ENCODE results near the gene LCP1. TPM values are rescaled to one million over a fixed set of nuclear protein-coding genes. Genes with fewer than 3 reads are reported as not detected.

LCP1 gene
- total RNA-seq, 2 experiments from 2014 or later: 965 to 1,009 TPM

GRCh38 chr13:46145950-46146349 lies 36.0 kb downstream of the LCP1 start:
- peaks cover 12% of the 10 kb centered on the region for H3K4me1 Mint-ChIP-seq
- no peak for DNase-seq
- ATAC-seq (ENCODE audit: low read depth): no peak
- POLR2A ChIA-PET: no interaction called here
- H3K4me3 Mint-ChIP-seq: no peak overlapping the region
- H3K27me3 Mint-ChIP-seq: no peaks in the 10 kb centered on the region
- no peaks in the 10 kb centered on the region for H3K9me3 Mint-ChIP-seq
- H3K27ac Mint-ChIP-seq: no peak overlapping the region
- peaks cover 48% of the 10 kb centered on the region for H3K36me3 Mint-ChIP-seq

DNA sequence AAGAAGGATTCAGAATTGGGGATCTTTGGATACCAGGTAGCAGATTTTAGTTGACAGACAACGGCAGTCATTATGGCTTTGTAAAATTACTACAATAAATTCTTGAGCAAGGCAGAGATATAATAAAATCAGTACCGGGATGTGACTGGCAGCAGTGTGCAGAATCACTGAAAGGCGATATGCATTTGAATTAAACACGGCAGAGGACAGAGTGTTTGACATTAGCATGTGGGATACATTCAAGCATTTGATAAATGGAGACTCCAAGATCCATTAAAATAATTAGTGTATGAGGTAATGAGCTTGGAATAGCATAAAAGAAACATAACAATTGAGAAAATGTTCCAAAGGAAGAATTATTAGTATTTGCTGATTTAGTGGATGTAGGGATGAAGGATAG lies 36.8 kb downstream of the LCP1 start:
- no peak for ATAC-seq (ENCODE audit: low read depth)
- no peak overlapping the region for H3K4me3 Mint-ChIP-seq
- no peaks in the 10 kb centered on the region for H3K9me3 Mint-ChIP-seq
- H3K4me1 Mint-ChIP-seq: peaks cover 7% of the 10 kb centered on the region
- H3K27me3 Mint-ChIP-seq: no peaks in the 10 kb centered on the region
- H3K27ac Mint-ChIP-seq: no peak overlapping the region
- POLR2A ChIA-PET: interaction anchor here (1.1 kb wide), 1 partner anchor 10 kb away, joined by 5 read pairs; no protein-coding TSS in a partner anchor
- no peak for DNase-seq
- peaks cover 43% of the 10 kb centered on the region for H3K36me3 Mint-ChIP-seq

GRCh38 chr13:46143184-46143701 lies 38.7 kb downstream of the LCP1 start:
- no peaks in the 10 kb centered on the region for H3K9me3 Mint-ChIP-seq
- no peak for ATAC-seq (ENCODE audit: low read depth)
- POLR2A ChIA-PET: interaction anchor here (0.7 kb wide), 1 partner anchor 12 kb away, joined by 3 read pairs; no protein-coding TSS in a partner anchor
- no peak overlapping the region for H3K4me3 Mint-ChIP-seq
- no peaks in the 10 kb centered on the region for H3K27me3 Mint-ChIP-seq
- no peak overlapping the region for H3K27ac Mint-ChIP-seq
- peaks cover 42% of the 10 kb centered on the region for H3K36me3 Mint-ChIP-seq
- no peak for DNase-seq
- peaks cover 7% of the 10 kb centered on the region for H3K4me1 Mint-ChIP-seq

DNA sequence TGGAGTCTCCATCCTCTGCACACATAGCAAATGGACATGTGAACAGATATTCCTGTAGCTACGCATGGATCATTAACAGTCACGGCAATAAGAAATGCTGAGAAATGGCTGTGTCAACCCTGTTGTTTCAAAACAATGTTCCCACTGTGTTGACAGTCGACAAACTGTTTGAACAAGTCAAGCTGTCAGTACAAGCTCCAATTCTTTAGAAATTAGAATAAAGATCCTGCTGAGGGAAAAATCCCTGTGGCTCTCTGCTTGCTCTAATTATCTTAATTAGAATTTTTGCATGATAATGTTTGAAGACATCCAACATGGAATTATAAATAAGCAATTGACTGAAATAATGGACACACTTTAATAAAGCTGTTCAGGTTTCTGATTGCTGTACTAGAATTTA lies 39.2 kb downstream of the LCP1 start:
- no peak for DNase-seq
- peaks cover 43% of the 10 kb centered on the region for H3K36me3 Mint-ChIP-seq
- no peaks in the 10 kb centered on the region for H3K27me3 Mint-ChIP-seq
- POLR2A ChIA-PET: interaction anchor here (0.7 kb wide), 1 partner anchor 12 kb away, joined by 3 read pairs; no protein-coding TSS in a partner anchor
- H3K9me3 Mint-ChIP-seq: no peaks in the 10 kb centered on the region
- H3K27ac Mint-ChIP-seq: no peak overlapping the region
- ATAC-seq (ENCODE audit: low read depth): no peak
- H3K4me3 Mint-ChIP-seq: no peak overlapping the region
- peaks cover 7% of the 10 kb centered on the region for H3K4me1 Mint-ChIP-seq

GRCh38 chr13:46140044-46140443 lies 41.9 kb downstream of the LCP1 start:
- Mint-ChIP-seq H3K4me1 (peaks cover 9% of the 10 kb centered on the region), H3K36me3 (peaks cover 53% of the 10 kb centered on the region), H3K4me3 (no peak overlapping the region), H3K27me3 (no peaks in the 10 kb centered on the region), H3K9me3 (no peaks in the 10 kb centered on the region), H3K27ac (peak overlapping the region; percentile 70)
- POLR2A ChIA-PET: no interaction called here
- ATAC-seq (ENCODE audit: low read depth) (no peak), DNase-seq (no peak)

GRCh38 chr13:46137627-46138317 lies 44.2 kb downstream of the LCP1 start:
- no peaks in the 10 kb centered on the region for H3K9me3 Mint-ChIP-seq
- peaks cover 16% of the 10 kb centered on the region for H3K4me1 Mint-ChIP-seq
- POLR2A ChIA-PET: interaction anchor here (1.3 kb wide), 1 partner anchor 11 kb away, joined by 4 read pairs; no protein-coding TSS in a partner anchor
- peaks cover 50% of the 10 kb centered on the region for H3K36me3 Mint-ChIP-seq
- no peaks in the 10 kb centered on the region for H3K27me3 Mint-ChIP-seq
- DNase-seq (no peak), ATAC-seq (ENCODE audit: low read depth) (no peak)
- peak overlapping the region; percentile 31 for H3K27ac Mint-ChIP-seq
- H3K4me3 Mint-ChIP-seq: no peak overlapping the region

DNA sequence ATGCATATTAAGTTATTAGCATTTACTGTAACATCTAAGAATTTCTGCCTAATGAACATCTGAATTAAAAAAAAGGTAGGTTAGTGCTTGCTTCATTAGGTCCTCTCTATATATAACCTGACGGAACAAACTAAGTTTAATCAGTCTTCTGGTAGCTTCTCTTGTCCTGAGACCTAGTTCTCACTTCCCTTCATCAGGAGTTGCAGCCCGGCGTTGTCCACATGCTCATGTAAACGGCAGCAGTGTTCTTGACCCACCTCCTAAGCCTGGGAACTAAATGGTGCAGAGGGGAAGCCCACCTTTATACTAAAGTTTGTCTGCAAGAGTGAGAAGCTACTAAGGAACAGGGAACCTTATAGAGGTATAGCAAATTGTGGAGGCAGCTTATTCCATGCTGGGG lies 45.3 kb downstream of the LCP1 start:
- Mint-ChIP-seq H3K4me1 (peaks cover 24% of the 10 kb centered on the region), H3K9me3 (no peaks in the 10 kb centered on the region), H3K36me3 (peaks cover 55% of the 10 kb centered on the region), H3K4me3 (no peak overlapping the region), H3K27ac (peak overlapping the region; percentile 70), H3K27me3 (no peaks in the 10 kb centered on the region)
- DNase-seq (no peak), ATAC-seq (ENCODE audit: low read depth) (no peak)
- POLR2A ChIA-PET: interaction anchor here (1.3 kb wide), 1 partner anchor 10 kb away, joined by 4 read pairs; no protein-coding TSS in a partner anchor

DNA sequence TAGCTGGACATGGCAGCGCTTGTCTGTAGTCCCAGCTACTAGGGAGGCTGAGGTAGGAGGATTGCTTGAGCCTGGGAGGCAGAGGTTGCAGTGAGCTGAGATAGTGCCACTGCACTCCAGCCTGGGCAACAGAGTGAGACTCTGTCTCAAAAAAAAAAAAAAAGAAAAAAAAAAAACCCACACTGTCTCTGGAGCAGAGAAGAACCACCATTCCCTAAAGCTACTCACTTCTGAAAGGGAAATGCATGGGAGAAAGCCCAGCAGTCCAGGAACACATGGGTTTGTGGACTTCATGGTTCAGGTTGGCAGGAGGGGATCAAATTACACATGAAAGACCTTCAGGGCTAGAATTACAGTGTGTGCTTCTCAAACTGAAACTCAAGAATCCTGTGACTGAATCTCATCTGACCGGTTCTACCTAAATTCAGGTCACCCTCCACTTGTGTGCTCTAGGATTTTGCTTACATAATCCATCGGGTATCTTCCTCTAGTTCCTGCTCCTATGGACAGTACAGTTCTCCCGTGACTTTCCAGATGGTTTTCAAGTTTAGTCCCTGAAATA lies 46.9 kb downstream of the LCP1 start:
- peak overlapping the region; percentile 51 for H3K27ac Mint-ChIP-seq
- no peaks in the 10 kb centered on the region for H3K9me3 Mint-ChIP-seq
- ATAC-seq (ENCODE audit: low read depth) (no peak), DNase-seq (no peak)
- H3K4me3 Mint-ChIP-seq: no peak overlapping the region
- H3K36me3 Mint-ChIP-seq: peaks cover 59% of the 10 kb centered on the region
- peaks cover 23% of the 10 kb centered on the region for H3K4me1 Mint-ChIP-seq
- no peaks in the 10 kb centered on the region for H3K27me3 Mint-ChIP-seq
- POLR2A ChIA-PET: interaction anchor here (0.6 to 1.4 kb wide), 5 partner anchors 8 to 24 kb away, joined by 3 to 5 read pairs (median 4); no protein-coding TSS in a partner anchor

- DNase-seq: no peak
- Mint-ChIP-seq H3K4me1 (peaks cover 20% of the 10 kb centered on the region), H3K4me3 (no peak overlapping the region), H3K27me3 (no peaks in the 10 kb centered on the region), H3K36me3 (peaks cover 56% of the 10 kb centered on the region), H3K27ac (no peak overlapping the region), H3K9me3 (no peaks in the 10 kb centered on the region)
- ATAC-seq (ENCODE audit: low read depth): no peak
- POLR2A ChIA-PET: interaction anchor here (1.0 to 1.4 kb wide), 3 partner anchors 8 to 15 kb away, joined by 3 to 5 read pairs (median 4); no protein-coding TSS in a partner anchor
These were observed 47.5 kb downstream of the LCP1 start for GRCh38 chr13:46134494-46134893.

DNA sequence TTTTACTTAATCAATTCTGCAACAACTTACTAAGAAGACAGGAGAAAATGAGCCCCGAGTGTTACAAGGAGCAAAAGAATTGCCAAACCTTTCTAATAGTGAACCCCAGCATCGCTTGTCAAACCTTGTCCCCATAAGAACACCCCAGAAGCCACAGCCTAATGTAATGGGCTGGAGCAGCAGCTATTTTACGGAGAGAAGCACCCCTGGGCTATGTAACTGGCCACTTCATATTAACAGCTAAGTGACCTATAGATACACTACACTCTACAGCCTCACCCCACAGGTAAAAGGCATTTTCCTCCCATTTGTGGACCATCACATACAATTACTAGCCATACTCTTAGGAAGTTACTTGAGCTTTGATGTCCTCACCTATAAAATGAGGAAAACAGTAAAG lies 49.9 kb downstream of the LCP1 start:
- Mint-ChIP-seq H3K27ac (no peak overlapping the region), H3K4me3 (no peak overlapping the region), H3K4me1 (peaks cover 24% of the 10 kb centered on the region), H3K36me3 (peaks cover 55% of the 10 kb centered on the region), H3K27me3 (no peaks in the 10 kb centered on the region), H3K9me3 (no peaks in the 10 kb centered on the region)
- ATAC-seq (ENCODE audit: low read depth): no peak
- POLR2A ChIA-PET: interaction anchor here (1.0 to 1.1 kb wide), 2 partner anchors 23 to 43 kb away, joined by 3 to 4 read pairs; no protein-coding TSS in a partner anchor
- DNase-seq: no peak

DNA sequence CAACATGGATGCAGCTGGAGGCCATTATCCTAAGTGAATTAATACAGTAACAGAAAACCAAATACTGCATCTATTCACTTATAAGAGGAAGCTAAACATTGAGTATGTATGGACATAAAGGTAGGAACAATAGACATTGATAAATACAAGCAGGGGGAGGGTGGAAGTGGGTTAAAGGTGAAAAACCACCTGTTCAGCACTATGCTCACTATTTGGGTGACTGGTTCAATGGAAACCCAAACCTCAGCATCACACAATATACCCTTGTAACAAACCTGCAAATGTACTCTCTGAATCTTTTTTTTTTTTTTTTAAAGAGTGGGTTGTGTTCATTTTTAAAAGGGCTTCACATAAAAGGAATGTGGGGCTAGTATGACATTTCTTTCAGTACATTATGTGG lies 50.3 kb downstream of the LCP1 start:
- Mint-ChIP-seq H3K4me3 (no peak overlapping the region), H3K9me3 (no peaks in the 10 kb centered on the region), H3K36me3 (peaks cover 57% of the 10 kb centered on the region), H3K4me1 (peaks cover 25% of the 10 kb centered on the region), H3K27ac (no peak overlapping the region), H3K27me3 (no peaks in the 10 kb centered on the region)
- ATAC-seq (ENCODE audit: low read depth): no peak
- no peak for DNase-seq
- POLR2A ChIA-PET: interaction anchor here (1.0 to 1.1 kb wide), 2 partner anchors 24 to 44 kb away, joined by 3 to 4 read pairs; no protein-coding TSS in a partner anchor

DNA sequence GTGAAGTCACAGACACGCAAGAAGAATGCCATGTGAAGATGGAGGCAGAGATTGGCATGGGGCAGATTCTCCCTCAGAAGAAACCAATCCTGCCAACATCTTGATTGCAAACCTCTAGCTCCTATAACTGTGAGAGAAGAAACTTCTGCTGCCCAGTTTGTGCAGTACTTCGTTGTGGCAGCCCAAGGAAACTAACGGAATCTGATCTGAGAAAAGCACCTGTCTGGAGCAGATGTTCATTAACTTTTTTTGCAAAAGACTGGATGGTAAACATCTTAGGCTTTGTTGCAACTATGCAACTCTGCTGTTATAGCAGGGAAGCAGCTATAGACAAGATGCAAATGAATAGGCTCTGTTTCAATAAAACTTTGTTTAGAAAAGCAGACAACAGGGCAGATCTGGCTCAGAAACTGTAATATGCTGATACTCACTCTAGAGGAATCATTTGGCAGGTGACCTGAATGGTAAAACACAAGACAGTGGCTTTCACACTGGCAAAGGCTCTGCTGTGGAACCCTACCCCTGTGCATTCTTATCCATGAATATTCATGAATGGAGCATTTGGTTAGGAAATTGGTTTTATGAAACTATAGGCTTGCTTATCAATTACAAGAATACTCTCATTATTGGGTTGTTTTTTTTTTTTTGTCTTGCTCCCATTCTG lies 51.9 kb downstream of the LCP1 start:
- Mint-ChIP-seq H3K4me1 (peaks cover 33% of the 10 kb centered on the region), H3K27me3 (no peaks in the 10 kb centered on the region), H3K9me3 (no peaks in the 10 kb centered on the region), H3K4me3 (no peak overlapping the region), H3K27ac (no peak overlapping the region), H3K36me3 (peaks cover 53% of the 10 kb centered on the region)
- DNase-seq (no peak), ATAC-seq (ENCODE audit: low read depth) (no peak)
- POLR2A ChIA-PET: no interaction called here

GRCh38 chr13:46129124-46129523 lies 52.9 kb downstream of the LCP1 start:
- no peak for DNase-seq
- no peak overlapping the region for H3K4me3 Mint-ChIP-seq
- peaks cover 50% of the 10 kb centered on the region for H3K36me3 Mint-ChIP-seq
- peaks cover 38% of the 10 kb centered on the region for H3K4me1 Mint-ChIP-seq
- H3K27ac Mint-ChIP-seq: peak overlapping the region; percentile 31
- no peaks in the 10 kb centered on the region for H3K9me3 Mint-ChIP-seq
- no peak for ATAC-seq (ENCODE audit: low read depth)
- POLR2A ChIA-PET: no interaction called here
- H3K27me3 Mint-ChIP-seq: no peaks in the 10 kb centered on the region
